Neural cell (in vitro differentiated cells): ENCODE measurements around the gene GUCD1. TPM values are rescaled to one million over a fixed set of nuclear protein-coding genes. Genes with fewer than 3 reads are reported as not detected.

Experiments
- H2AFZ ChIP-seq: fragments of 200-600, 300-800 bp; sonication (generic), shearing (Covaris generic); 2 replicates; pipeline ENCODE4 v1.6.0; 2014; ENCODE audit warnings: low read depth, mild to moderate bottlenecking, antibody characterized with exemption, low read length, moderate library complexity
- H3F3A ChIP-seq: fragments of 200-600 bp; shearing (Covaris generic); 2 replicates; pipeline ENCODE4 v1.6.1; 2016; ENCODE audit warnings: mild to moderate bottlenecking, moderate library complexity, mixed read lengths, antibody characterized with exemption, low read length; ENCODE audit not compliant: insufficient read depth, poor library complexity, severe bottlenecking
- H3K27ac ChIP-seq: fragments of 200-600, 300-800 bp; sonication (generic), shearing (Covaris generic); 2 replicates; pipeline ENCODE4 v1.5.1; 2014; ENCODE audit warnings: mild to moderate bottlenecking, low read length, moderate library complexity
- H3K27me3 ChIP-seq: fragments of 300-800, 200-600 bp; sonication (generic), shearing (Covaris generic); 2 replicates; pipeline ENCODE4 v1.6.0; 2014; ENCODE audit warnings: mild to moderate bottlenecking, low read depth, low read length, moderate library complexity; ENCODE audit not compliant: insufficient read depth
- H3K36me3 ChIP-seq: fragments of 300-800, 200-600 bp; sonication (generic), shearing (Covaris generic); 2 replicates; pipeline ENCODE4 v1.5.1; 2014; ENCODE audit warnings: mild to moderate bottlenecking, antibody characterized with exemption, low read length, moderate library complexity; ENCODE audit not compliant: insufficient read depth
- H3K4me2 ChIP-seq: fragments of 300-800, 200-600 bp; sonication (generic), shearing (Covaris generic); 2 replicates; pipeline ENCODE4 v1.6.0; 2014; ENCODE audit warnings: mild to moderate bottlenecking, low read length
- H3K4me3 ChIP-seq: fragments of 300-800, 200-600 bp; sonication (generic), shearing (Covaris generic); 2 replicates; pipeline ENCODE4 v1.5.1; 2014; ENCODE audit warnings: mild to moderate bottlenecking, low read length, moderate library complexity
- H3K79me2 ChIP-seq: fragments of 200-600 bp; shearing (Covaris generic); replicated peaks from 2 replicates; pipeline ENCODE4 v1.6.0; 2014; ENCODE audit warnings: mild to moderate bottlenecking, low read length, moderate library complexity; ENCODE audit not compliant: insufficient read depth
- H3K9ac ChIP-seq: fragments of 300-800, 200-600 bp; sonication (generic), shearing (Covaris generic); 2 replicates; pipeline ENCODE4 v1.6.1; 2016; ENCODE audit warnings: mild to moderate bottlenecking, low read length, mixed read lengths
- H3K9me2 ChIP-seq: fragments of 200-600 bp; shearing (Covaris generic); 2 replicates; pipeline ENCODE4 v1.6.1; 2016; ENCODE audit warnings: mild to moderate bottlenecking, low read length, mixed read lengths; ENCODE audit not compliant: insufficient read depth
- H3K9me3 ChIP-seq: fragments of 200-600, 300-800 bp; sonication (generic), shearing (Covaris generic); 2 replicates; pipeline ENCODE4 v1.6.1; 2016; ENCODE audit warnings: mild to moderate bottlenecking, mixed run types, low read length, moderate library complexity, mixed read lengths
- H4K20me1 ChIP-seq: fragments of 200-600 bp; shearing (Covaris generic); 2 replicates; pipeline ENCODE4 v1.6.1; 2016; ENCODE audit warnings: mild to moderate bottlenecking, mixed run types; ENCODE audit not compliant: insufficient read depth
- EP300 ChIP-seq: fragments of 450-650 bp; conservative IDR thresholded peaks from 2 replicates; pipeline ENCODE4 v1.6.1; 2014; ENCODE audit warnings: antibody characterized with exemption, mild to moderate bottlenecking, moderate library complexity; ENCODE audit not compliant: poor library complexity, severe bottlenecking
- EZH2 ChIP-seq: fragments of 200-600, 300-800 bp; shearing (Covaris generic), sonication (generic); IDR thresholded peaks from 2 replicates; pipeline ENCODE4 v1.6.1; 2014; ENCODE audit warnings: antibody characterized with exemption, low read length, borderline replicate concordance, mild to moderate bottlenecking; ENCODE audit not compliant: insufficient read depth, poor library complexity, severe bottlenecking
- MXI1 ChIP-seq: fragments of 450-650 bp; conservative IDR thresholded peaks from 2 replicates; pipeline ENCODE4 v1.6.1; 2014; ENCODE audit warnings: antibody characterized with exemption, mild to moderate bottlenecking; ENCODE audit not compliant: poor library complexity, severe bottlenecking
- POLR2AphosphoS5 ChIP-seq: IDR thresholded peaks from 2 replicates; pipeline ENCODE4 v1.6.1; 2012
- RAD21 ChIP-seq: fragments of 450-650 bp; conservative IDR thresholded peaks from 2 replicates; pipeline ENCODE4 v1.6.1; 2014; ENCODE audit warnings: antibody characterized with exemption, mild to moderate bottlenecking, moderate library complexity
- SMC3 ChIP-seq: fragments of 450-650 bp; conservative IDR thresholded peaks from 2 replicates; pipeline ENCODE4 v1.6.1; 2014; ENCODE audit warnings: antibody characterized with exemption, mild to moderate bottlenecking, moderate library complexity; ENCODE audit not compliant: poor library complexity
- TAF1 ChIP-seq: IDR thresholded peaks from 2 replicates; pipeline ENCODE4 v1.6.1; 2012; ENCODE audit warnings: low read depth
- polyA plus RNA-seq: library from polyadenylated mRNA; depleted of rRNA; stranded (reverse); fragments of >200 nt; gene quantifications from 2 replicates; pipeline ENCODE4 v1.2.3, GENCODE V29; 2014
- TF ChIP-seq, protein P1 (sequence below): IDR thresholded peaks from 2 replicates; pipeline ENCODE4 v1.6.1; 2012; ENCODE audit warnings: borderline replicate concordance
- TF ChIP-seq, protein P2 (sequence below): fragments of 450-650 bp; IDR thresholded peaks from 2 replicates; pipeline ENCODE4 v1.5.1; 2014; ENCODE audit warnings: antibody characterized with exemption, mild to moderate bottlenecking, moderate library complexity; ENCODE audit not compliant: poor library complexity, severe bottlenecking

The GUCD1 gene
- polyA plus RNA-seq, 1 donor from 2014 or later = 32.6 TPM

DNA sequence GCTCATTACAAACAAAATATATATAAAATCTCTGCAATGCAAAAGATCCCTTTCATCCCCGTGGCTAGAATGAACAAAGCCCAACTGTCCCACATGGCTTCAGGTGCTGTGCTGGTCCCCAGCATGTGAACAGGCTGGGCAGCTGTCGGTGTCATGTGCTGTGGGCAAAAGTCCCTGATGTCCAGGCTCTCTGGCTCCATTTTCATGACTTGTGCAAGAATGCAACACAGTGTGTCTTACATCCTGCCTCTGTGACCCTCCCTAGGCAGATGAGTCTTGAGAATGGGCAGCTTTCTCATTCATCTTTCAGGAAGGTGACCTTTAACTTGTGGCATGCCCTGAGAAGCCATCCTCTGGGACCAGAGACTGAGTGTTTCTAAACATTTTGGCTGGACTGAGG, 14.5 kb downstream of the GUCD1 start:
- no peak overlapping the region for H3K9ac ChIP-seq
- H3K9me3 ChIP-seq = no peaks in the 10 kb centered on the region
- no peaks in the 10 kb centered on the region for H3K27me3 ChIP-seq
- TF ChIP-seq EZH2 (no peak), POLR2AphosphoS5 (no peak), MXI1 (no peak), SMC3 (no peak), TAF1 (no peak), EP300 (no peak), RAD21 (no peak)
- TF ChIP-seq, protein P1, sequence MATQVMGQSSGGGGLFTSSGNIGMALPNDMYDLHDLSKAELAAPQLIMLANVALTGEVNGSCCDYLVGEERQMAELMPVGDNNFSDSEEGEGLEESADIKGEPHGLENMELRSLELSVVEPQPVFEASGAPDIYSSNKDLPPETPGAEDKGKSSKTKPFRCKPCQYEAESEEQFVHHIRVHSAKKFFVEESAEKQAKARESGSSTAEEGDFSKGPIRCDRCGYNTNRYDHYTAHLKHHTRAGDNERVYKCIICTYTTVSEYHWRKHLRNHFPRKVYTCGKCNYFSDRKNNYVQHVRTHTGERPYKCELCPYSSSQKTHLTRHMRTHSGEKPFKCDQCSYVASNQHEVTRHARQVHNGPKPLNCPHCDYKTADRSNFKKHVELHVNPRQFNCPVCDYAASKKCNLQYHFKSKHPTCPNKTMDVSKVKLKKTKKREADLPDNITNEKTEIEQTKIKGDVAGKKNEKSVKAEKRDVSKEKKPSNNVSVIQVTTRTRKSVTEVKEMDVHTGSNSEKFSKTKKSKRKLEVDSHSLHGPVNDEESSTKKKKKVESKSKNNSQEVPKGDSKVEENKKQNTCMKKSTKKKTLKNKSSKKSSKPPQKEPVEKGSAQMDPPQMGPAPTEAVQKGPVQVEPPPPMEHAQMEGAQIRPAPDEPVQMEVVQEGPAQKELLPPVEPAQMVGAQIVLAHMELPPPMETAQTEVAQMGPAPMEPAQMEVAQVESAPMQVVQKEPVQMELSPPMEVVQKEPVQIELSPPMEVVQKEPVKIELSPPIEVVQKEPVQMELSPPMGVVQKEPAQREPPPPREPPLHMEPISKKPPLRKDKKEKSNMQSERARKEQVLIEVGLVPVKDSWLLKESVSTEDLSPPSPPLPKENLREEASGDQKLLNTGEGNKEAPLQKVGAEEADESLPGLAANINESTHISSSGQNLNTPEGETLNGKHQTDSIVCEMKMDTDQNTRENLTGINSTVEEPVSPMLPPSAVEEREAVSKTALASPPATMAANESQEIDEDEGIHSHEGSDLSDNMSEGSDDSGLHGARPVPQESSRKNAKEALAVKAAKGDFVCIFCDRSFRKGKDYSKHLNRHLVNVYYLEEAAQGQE = no peak
- TF ChIP-seq, protein P2, sequence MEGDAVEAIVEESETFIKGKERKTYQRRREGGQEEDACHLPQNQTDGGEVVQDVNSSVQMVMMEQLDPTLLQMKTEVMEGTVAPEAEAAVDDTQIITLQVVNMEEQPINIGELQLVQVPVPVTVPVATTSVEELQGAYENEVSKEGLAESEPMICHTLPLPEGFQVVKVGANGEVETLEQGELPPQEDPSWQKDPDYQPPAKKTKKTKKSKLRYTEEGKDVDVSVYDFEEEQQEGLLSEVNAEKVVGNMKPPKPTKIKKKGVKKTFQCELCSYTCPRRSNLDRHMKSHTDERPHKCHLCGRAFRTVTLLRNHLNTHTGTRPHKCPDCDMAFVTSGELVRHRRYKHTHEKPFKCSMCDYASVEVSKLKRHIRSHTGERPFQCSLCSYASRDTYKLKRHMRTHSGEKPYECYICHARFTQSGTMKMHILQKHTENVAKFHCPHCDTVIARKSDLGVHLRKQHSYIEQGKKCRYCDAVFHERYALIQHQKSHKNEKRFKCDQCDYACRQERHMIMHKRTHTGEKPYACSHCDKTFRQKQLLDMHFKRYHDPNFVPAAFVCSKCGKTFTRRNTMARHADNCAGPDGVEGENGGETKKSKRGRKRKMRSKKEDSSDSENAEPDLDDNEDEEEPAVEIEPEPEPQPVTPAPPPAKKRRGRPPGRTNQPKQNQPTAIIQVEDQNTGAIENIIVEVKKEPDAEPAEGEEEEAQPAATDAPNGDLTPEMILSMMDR = no peak
- no peaks in the 10 kb centered on the region for H3K9me2 ChIP-seq
- no peak overlapping the region for H3K27ac ChIP-seq
- no peaks in the 10 kb centered on the region for H3F3A ChIP-seq
- H2AFZ ChIP-seq = no peak overlapping the region
- H3K36me3 ChIP-seq = no peaks in the 10 kb centered on the region
- H3K79me2 ChIP-seq = no peaks in the 10 kb centered on the region
- H3K4me3 ChIP-seq = no peak overlapping the region
- no peak overlapping the region for H3K4me2 ChIP-seq
- H4K20me1 ChIP-seq = no peaks in the 10 kb centered on the region

DNA sequence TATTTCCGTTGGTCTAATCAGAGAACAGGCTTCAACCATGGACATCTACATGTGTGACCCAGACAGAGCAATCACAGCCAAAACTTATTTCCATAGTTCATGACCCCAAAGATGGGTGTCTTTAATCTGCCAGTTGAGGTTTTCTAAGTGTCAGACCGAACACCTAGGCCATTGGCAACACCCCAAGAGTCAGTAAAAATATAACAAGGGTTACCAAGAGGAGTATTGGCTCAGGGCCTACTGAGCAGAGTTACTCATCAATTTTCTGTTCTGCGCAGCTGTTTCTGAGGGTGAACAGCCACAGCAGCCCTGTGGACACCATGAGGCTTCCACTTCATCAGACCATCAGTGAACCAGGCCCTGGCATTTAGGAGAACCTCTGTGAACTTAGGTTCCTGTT, 18.8 kb downstream of the GUCD1 start:
- H3K9ac ChIP-seq = no peak overlapping the region
- H3K79me2 ChIP-seq = no peaks in the 10 kb centered on the region
- H3K9me3 ChIP-seq = no peaks in the 10 kb centered on the region
- no peak overlapping the region for H2AFZ ChIP-seq
- no peak overlapping the region for H3K27ac ChIP-seq
- H3K9me2 ChIP-seq = no peaks in the 10 kb centered on the region
- H3K27me3 ChIP-seq = no peaks in the 10 kb centered on the region
- no peak overlapping the region for H3K4me2 ChIP-seq
- H3F3A ChIP-seq = no peaks in the 10 kb centered on the region
- H3K36me3 ChIP-seq = no peaks in the 10 kb centered on the region
- no peak for TF ChIP-seq MXI1
- no peak for TF ChIP-seq RAD21
- no peak for TF ChIP-seq EZH2
- TF ChIP-seq TAF1 = no peak
- TF ChIP-seq, protein P2 = no peak
- TF ChIP-seq SMC3 = no peak
- TF ChIP-seq, protein P1 = no peak
- TF ChIP-seq POLR2AphosphoS5 = no peak
- no peaks in the 10 kb centered on the region for H4K20me1 ChIP-seq
- H3K4me3 ChIP-seq = no peak overlapping the region
